ENCODE results near the gene DCBLD1.

DCBLD1 gene

GRCh38 chr6:117561128-117561527 is 78.7 kb downstream of the DCBLD1 start:
- no peak for DNase-seq

- DNase-seq, result no peak
Observed at GRCh38 chr6:117564681-117565080, 82.2 kb downstream of the DCBLD1 start.

GRCh38 chr6:117568247-117568646 is 85.8 kb downstream of the DCBLD1 start:
- DNase-seq, result no peak

- DNase-seq, result no peak
Observed at GRCh38 chr6:117568831-117569410, 86.4 kb downstream of the DCBLD1 start.

- no peak for DNase-seq
Observed at GRCh38 chr6:117573006-117573680, 90.7 kb downstream of the DCBLD1 start.

- DNase-seq, result no peak
Observed at GRCh38 chr6:117574198-117574597, 91.7 kb downstream of the DCBLD1 start.

- DNase-seq, result no peak
Observed at GRCh38 chr6:117585647-117586046, 103.2 kb downstream of the DCBLD1 start.

- no peak for DNase-seq
Observed at GRCh38 chr6:117590447-117590846, 108.0 kb downstream of the DCBLD1 start.

- no peak for DNase-seq
Observed at GRCh38 chr6:117591405-117591804, 108.9 kb downstream of the DCBLD1 start.

- DNase-seq, result no peak
Observed at GRCh38 chr6:117592983-117593759, 110.7 kb downstream of the DCBLD1 start.

GRCh38 chr6:117595099-117595923 is 112.8 kb downstream of the DCBLD1 start:
- DNase-seq, result no peak

GRCh38 chr6:117597755-117598154 is 115.3 kb downstream of the DCBLD1 start:
- no peak for DNase-seq
